PC-3 (cell line): ENCODE results near the gene XBP1.

Experiments used
- EZH2 ChIP-seq: fragments of 300-600 bp; sonication (generic); IDR thresholded peaks from one replicate; pipeline ENCODE4 v1.6.1; 2017; ENCODE audit warnings: antibody characterized with exemption, mild to moderate bottlenecking, low read length; ENCODE audit not compliant: unreplicated experiment
- EZH2phosphoT487 ChIP-seq: fragments of 300-600 bp; sonication (generic); IDR thresholded peaks from 2 replicates; pipeline ENCODE4 v1.6.1; 2018; ENCODE audit warnings: mild to moderate bottlenecking, antibody characterized with exemption, low read length, borderline replicate concordance
- TF ChIP-seq, protein P1 (sequence below): fragments of 300-600 bp; sonication (generic); conservative IDR thresholded peaks from 2 replicates; pipeline ENCODE4 v1.5.1; 2017; ENCODE audit warnings: antibody characterized with exemption, low read depth, mild to moderate bottlenecking, low read length

DNA sequence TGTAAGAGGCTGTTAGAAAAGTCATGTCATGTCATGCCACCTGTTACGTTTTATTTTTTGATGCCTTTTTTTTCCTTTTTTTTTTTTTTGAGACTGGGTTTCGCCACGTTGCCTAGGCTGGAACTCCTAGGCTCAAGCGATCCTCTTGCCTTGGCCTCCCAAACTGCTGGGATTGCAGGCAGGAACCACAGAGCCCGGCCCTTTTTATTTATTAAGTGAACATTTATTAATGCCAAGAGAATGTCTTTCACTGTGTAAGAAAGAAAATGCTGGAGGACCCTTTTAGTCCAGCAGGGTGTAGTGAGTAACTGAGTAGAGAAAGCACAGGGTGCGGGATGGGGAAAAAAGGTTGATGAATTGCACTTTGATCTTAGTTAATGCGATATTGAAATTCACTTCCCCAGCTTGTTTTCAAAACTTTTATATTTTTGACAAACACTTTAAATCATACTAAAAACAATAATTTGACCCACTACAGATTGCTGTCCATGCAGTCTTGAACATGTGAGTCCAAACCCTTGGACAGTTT lies 2.3 kb upstream of the XBP1 start:
- TF ChIP-seq, protein P1, sequence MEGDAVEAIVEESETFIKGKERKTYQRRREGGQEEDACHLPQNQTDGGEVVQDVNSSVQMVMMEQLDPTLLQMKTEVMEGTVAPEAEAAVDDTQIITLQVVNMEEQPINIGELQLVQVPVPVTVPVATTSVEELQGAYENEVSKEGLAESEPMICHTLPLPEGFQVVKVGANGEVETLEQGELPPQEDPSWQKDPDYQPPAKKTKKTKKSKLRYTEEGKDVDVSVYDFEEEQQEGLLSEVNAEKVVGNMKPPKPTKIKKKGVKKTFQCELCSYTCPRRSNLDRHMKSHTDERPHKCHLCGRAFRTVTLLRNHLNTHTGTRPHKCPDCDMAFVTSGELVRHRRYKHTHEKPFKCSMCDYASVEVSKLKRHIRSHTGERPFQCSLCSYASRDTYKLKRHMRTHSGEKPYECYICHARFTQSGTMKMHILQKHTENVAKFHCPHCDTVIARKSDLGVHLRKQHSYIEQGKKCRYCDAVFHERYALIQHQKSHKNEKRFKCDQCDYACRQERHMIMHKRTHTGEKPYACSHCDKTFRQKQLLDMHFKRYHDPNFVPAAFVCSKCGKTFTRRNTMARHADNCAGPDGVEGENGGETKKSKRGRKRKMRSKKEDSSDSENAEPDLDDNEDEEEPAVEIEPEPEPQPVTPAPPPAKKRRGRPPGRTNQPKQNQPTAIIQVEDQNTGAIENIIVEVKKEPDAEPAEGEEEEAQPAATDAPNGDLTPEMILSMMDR, result no peak
- TF ChIP-seq EZH2phosphoT487 (no peak), EZH2 (no peak)
